Stimulated activated CD4-positive, alpha-beta T cell treated with anti-CD3 and anti-CD28 coated beads, Interleukin-1b, Interleukin-23, amount 100 ng/mL, for 4 hours (primary cell): ENCODE results near the gene LMO1.

ENCODE experiments used
- DNase-seq, 2 donors: peaks; one replicate each; pipeline ENCODE4 v3.0.0-alpha.2; 2020; ENCODE audit warnings: low read depth in 2 of 2

Gene LMO1

GRCh38 chr11:8288166-8288772 lies 24.6 kb upstream of the LMO1 start:
- no peak for DNase-seq

DNA sequence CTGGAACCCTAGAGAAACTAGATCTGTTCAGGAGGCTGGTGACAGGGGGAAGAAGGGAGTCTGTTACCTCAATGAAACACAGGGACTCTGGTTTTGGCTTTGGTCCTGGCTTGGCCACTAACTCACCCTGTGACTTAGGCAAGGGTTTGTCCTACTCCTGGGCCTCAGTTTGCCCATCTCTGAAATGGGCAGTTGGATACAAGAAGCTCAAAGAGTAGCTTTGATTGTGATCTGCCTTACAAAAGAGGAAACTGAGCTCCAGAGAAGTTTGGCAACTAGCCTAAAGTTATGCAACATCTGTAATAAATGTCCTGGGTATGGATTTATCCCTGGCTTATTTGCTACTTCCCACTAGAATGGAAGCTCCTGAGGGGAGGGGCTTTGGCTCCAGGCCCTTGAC lies 24.0 kb upstream of the LMO1 start:
- no peak for DNase-seq

DNA sequence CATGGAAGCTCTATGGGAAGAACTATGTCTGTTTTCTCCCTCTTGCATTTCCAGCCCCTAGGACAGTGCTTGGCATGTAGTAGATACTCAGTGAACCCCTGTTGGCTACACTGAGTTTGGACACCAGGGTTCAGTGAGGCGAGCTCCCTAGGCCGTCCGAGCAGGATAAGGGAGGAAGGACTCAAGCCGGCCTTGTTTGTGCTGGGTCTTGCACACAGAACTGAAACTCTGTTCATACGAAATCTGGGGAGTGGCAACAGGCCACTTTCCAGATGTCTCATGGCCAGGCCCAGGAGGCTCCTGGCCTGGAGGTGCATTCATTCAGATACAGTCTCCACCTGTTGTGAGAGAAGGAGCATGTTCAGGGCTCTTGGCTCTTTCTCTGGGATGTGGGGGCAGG lies 23.6 kb upstream of the LMO1 start:
- DNase-seq = no peak

- DNase-seq = no peak
Observed at GRCh38 chr11:8286886-8287285, 23.2 kb upstream of the LMO1 start.

DNA sequence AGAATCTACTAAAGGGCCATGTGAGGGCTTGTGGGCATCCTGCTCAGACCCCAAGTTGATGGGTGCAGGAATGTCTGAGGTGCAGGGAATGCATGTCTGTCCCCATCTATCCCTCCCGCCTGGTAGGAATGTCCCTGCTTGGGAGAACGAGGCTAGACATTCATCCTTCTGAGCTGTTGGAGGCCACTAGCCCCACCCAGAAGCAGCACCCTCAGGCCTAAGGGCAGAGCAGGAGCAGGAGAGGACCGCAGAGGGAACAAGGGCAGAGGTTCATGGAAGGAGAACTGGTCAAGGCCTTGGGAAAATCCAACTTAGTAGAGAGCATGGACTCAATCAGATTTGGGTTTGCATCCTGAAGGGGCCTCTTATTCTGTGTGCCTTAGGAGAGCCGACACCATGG lies 22.1 kb upstream of the LMO1 start:
- no peak for DNase-seq

- DNase-seq = no peak
Observed at GRCh38 chr11:8285228-8285627, 21.6 kb upstream of the LMO1 start.

- DNase-seq = no peak
Observed at GRCh38 chr11:8283465-8284230, 20.0 kb upstream of the LMO1 start.

DNA sequence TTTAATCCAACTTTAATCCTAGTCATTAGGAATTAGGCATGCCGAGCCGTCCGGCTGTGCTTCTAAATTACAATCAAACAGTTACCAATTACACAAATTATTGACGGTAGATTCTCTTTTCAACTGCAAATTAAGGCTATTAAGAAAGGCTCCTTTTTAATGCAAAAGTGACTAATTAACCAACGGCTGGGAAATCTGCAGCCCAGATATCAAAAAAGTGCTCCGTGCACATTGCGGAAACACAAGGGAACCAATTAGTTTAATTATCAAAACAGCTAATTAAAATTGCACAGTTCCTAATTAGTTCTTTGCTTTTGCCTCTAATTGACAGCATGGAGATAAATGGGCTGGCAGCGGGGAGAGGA lies 19.4 kb upstream of the LMO1 start:
- DNase-seq = no peak

DNA sequence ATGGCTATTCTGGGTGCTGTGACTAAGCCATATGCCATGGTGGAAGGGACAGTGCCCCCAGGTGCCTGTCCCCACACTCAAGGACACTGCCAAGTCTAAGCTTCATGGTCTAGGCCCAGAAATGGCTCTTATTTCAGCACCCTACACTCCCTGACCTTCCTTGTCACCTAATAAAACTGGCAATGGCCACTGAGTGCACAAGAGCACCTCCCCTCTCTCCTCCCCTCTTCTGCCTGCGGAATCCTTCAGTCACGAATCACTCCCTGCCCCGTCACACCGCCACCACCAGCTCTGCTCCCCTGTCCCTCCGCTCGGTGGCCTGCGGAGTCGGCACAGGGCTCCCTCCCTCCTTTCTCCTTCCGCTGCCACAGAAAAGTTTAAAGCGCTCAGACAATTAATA lies 19.0 kb upstream of the LMO1 start:
- no peak for DNase-seq

GRCh38 chr11:8281266-8281665 lies 17.6 kb upstream of the LMO1 start:
- no peak for DNase-seq

GRCh38 chr11:8277691-8278090 lies 14.0 kb upstream of the LMO1 start:
- DNase-seq = no peak

DNA sequence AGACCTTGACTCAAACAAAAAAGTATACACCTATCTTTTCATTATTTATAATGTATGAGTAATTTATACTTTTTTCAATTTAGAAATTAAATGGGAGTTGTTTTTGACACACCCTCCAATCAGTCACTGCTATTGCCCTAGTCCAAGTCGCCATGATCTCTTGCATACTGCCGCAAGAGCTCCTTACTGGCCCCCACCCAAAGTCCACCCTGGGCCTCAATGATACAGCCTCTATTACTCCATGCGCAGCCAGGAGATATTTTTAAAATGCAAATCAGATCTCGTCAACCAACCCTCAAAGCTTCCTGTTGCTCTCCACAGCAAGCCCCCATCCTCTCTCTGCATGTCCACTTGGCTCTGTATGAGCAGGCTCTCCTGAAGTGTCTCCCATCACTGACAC lies 12.8 kb upstream of the LMO1 start:
- DNase-seq = no peak

- no peak for DNase-seq
Observed at GRCh38 chr11:8273287-8273686, 9.6 kb upstream of the LMO1 start.

GRCh38 chr11:8271106-8271886 lies 7.6 kb upstream of the LMO1 start:
- no peak for DNase-seq

DNA sequence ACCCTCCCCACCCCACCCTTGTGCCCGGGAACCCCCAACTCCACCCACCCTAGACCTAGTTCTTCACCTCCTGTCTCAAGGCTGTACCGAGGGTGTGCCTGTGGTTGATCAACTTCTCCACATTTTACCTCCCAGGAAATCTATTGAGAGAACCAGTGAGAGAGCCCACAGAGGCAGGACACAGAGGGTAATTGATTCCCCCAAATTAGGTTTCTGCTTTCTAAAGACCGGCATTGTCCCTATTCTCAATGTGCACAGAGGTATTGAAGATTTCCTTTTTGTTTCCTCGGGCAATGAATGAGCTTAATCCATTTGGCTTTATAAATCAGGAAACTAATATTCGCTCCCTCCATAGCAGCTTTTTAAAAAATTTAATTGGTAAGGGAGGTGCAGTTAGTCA lies 6.0 kb upstream of the LMO1 start:
- DNase-seq = no peak

GRCh38 chr11:8268530-8269400 lies 5.1 kb upstream of the LMO1 start:
- DNase-seq = no peak

- peak in 1 of 2 donors; percentile 27 for DNase-seq
Observed at GRCh38 chr11:8267831-8268529, 4.3 kb upstream of the LMO1 start.

GRCh38 chr11:8267280-8267679 lies 3.6 kb upstream of the LMO1 start:
- DNase-seq = no peak

- DNase-seq = no peak
Observed at GRCh38 chr11:8266246-8267241, 2.9 kb upstream of the LMO1 start.

- no peak for DNase-seq
Observed at GRCh38 chr11:8265681-8266241, 2.1 kb upstream of the LMO1 start.
